ENCODE data around the gene SYT9.
A peak's percentile ranks its signal among the peaks of the same experiment; 100 is the strongest.
"Not testable (repeated sequence)": the region's sequence is repeated elsewhere in the genome, so short reads cannot be mapped to it uniquely, and the experiment has no call there.

The SYT9 gene

DNA sequence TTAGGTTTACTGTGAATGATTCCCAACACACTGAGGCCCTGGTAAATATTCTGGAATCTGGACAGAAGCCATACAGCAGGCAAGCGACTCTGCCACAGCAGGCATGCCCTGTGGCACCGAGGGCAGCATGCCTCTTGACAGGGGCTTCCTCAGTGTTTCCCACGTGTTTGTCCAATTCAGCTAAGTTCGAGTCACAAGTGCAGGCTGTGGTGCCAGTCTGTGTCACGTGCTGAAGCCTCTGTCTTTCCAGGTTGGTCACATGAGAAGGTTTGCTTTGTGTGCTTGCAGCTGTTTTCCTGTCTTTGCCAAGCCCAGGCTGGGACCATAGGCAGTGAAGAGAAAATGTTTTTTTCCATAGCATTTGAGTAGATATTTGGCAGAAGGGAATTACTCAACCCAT, 259.7 kb downstream of the SYT9 start:
- peak; percentile 59 to 76 for DNase-seq

DNA sequence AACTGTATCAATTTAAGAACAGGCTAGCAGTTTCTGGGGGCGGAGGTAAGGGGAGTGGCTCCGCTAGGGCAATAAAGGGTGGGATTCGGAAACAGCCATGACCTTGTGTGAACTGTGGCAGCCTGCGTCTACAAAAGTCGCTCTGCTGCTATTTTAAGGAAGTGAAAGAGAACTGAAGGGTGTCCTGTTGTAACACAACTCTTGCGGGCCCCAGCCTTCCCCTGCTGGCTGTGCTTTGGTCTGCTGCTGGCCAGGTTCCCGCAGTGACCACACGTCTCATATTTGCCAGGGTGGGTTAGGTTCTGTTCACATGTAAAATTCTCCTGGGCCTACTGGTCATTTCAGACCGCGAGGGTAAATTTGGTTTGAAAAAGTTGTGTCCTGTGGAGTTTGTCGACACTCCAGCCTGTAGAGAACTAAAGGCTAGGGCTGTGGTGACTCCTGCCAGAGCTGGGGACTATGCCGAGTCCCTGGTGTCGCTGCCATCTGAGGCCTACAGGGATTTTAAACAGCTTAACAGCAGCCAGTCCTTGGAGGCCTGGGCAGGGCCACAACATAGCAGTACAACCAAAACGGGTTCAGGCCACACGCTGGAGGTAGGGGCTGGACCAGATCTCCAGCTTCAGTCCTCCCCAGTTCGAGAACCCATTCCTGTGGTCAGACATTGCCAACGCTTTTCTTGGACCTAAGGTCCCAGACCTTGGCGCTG, 261.0 kb downstream of the SYT9 start:
- peak; percentile 53 to 63 for DNase-seq

DNA sequence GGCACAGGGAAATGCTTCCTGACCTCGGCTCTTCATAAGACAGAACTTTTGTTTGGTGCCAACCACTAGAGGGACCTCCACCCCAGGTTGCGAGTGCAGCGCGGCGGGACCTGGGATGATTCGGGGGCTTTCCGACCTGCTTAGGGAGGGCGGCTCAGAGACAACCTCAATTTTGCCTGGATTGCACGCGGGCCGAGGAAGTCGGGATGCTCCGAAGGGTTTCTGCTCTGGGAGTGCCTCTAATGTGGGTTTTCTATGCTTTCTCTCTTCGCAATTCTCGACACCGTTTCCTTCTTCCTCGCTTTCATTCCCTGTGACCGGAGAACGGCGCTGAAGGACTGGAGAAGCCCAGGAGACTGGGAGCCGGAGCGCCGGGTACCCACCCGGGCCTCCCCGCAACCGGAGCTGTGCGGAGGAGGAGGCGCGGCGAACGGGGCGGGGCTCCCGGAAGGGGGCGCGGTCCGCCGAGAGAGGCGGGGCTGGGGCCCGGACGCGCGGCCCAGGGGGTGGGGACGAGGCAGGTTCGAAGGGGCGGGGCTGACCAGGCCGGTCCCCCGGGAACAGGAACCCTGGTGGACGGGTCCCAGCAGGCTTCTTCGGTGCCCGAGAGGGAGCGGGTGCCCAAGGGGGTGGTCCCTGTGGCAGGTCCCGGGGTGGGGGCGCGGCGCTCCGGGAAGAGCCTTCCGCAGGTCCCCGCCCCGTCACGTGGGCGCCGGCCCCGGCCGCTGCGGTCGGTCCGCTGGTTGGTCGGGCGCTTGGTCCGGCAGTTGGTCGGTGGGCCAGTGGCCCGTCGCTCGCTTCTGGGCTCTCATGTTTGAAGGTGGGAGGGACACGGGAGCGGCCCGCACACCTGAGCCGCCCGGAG, 261.8 kb downstream of the SYT9 start, which contains the start of gene PPFIBP2:
TSS of gene PPFIBP2 (plus strand) at position 766 of the 865 bp plus-strand sequence. CDS start 35,477 bp downstream, outside the sequence.
- peak; percentile 83 to 87 for DNase-seq

DNA sequence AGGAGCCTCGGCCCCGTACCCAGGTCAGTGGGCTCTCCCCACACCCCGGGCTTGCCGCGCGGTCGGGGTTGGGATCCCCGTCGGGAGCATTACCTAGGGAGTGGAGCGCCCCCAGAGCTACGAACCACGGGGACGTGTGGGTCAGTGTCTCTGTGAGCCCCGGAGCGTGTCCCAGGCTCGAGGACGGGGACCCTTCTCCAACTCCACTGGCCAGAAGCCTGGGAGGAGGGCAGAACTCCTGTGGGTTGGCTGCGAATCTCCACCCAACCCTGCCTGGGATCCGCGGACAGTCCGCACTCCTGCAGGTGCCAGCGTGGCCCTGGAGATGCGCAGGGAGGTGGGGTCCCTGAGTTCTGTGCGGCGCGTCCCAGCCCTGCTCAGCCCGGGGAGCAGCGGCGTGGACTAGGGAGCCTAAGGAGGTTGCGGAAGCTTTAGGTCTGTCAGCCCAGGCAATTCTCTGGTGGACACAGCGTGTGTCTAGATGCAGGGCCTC, 262.4 kb downstream of the SYT9 start:
- peak in 1 of 2 donors; percentile 62 for DNase-seq

DNA sequence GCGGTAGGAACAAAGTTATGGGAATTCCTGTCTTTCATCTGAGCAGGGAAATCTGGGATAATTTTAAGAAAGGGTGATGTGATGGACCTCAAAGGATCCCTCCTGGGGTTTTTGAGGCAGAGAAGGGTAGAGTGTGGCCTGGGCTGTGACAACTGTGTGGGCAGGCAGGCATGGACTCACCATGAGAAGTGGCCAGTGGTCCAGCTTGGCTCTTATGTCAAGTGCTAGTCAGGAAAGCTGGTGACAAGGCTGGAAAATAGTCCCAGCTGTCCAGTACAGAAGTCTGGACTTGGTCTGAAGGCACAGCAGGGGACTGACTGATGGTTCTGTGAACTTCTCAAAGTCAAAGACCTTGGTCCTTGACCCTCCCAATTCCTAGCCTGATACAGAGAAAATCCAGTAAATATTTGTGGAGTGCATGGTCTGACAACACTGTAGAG, 263.8 kb downstream of the SYT9 start:
- no peak for DNase-seq

DNA sequence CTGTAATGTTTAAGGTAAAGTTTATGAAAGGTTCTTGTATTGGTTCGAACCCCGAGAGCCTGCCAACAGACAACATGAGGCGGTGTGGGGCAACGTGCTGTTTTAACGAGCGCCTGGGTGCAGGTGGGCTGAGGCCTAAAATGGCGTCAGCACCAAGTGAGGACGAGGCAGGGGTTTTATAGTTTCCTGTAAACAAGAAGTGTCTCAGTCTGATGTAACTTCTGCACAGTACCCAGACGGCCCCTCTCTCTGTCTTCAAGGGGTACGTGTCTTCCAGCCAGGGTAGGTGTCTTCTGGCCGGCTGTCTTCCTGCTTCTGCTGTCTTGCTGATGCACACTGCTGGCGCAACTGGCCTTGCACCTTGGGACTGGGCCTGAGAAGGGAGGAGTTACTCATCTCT, 264.8 kb downstream of the SYT9 start:
- no peak for DNase-seq

DNA sequence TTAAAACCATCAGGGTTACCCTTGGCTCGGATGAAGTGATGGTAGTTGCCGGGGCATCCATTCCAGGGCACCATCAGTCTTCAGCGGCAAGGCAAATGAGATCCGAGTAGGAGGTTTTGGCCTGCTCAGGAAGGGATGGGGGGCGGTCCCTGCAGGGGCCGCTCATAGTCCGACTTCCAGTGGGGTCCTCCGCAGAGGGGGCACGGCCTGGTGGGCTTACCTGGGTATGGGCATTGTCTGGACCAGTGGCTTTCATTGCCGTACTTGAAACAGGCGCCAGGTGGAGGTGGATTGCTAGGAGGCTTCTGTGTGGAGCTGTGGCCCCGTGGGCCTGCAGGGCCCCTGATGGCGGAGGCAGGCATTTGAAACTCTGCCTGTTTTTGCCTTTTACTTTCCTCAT, 266.0 kb downstream of the SYT9 start:
- DNase-seq, result not testable (repeated sequence)

Data from hippocampal formation (tissue), 2 donors.